ENCODE data around the gene PCDHGA2. TPM values are rescaled to one million over a fixed set of nuclear protein-coding genes. Genes with fewer than 3 reads are reported as not detected.
"Not testable (repeated sequence)": the region's sequence is repeated elsewhere in the genome, so short reads cannot be mapped to it uniquely, and the experiment has no call there.

PCDHGA2 gene
- total and polyA plus RNA-seq, 2 experiments from 2014 or later: 0.45 to 1.0 TPM

GRCh38 chr5:141375444-141376155 is 37.0 kb downstream of the PCDHGA2 start:
- not testable (repeated sequence) for H3K27me3 Mint-ChIP-seq (ENCODE audit: insufficient read depth, low read depth, poor library complexity); H3K4me2 ChIP-seq
- peaks cover 60% of the 10 kb centered on the region for H3K36me3 Mint-ChIP-seq (ENCODE audit: low read depth)

GRCh38 chr5:141382469-141383294 is 44.1 kb downstream of the PCDHGA2 start, which contains the start of gene PCDHGA7:
Gene PCDHGA7, plus strand, starts transcription at chr5:141382742. Its CDS starts 158 bp downstream, at chr5:141382900.
- Mint-ChIP-seq H3K27me3 (ENCODE audit: insufficient read depth, low read depth, poor library complexity) (peaks cover 10% of the 10 kb centered on the region), H3K27ac (peak within 1 kb of the TSS; percentile 90), H3K4me3 (peak within 1 kb of the TSS; percentile 85), H3K4me1 (no peaks in the 10 kb centered on the region), H3K36me3 (ENCODE audit: low read depth) (peaks cover 44% of the 10 kb centered on the region), H3K9me3 (peaks cover 58% of the 10 kb centered on the region)
- Histone ChIP-seq H3K4me1 (ENCODE audit: insufficient read depth) (no peaks in the 10 kb centered on the region), H3K4me2 (no peak within 1 kb of the TSS), H4K20me1 (replicated peaks; ENCODE audit: insufficient read depth) (no peaks in the 10 kb centered on the region), H3K4me3 (no peak within 1 kb of the TSS), H3K27me3 (ENCODE audit: insufficient read depth) (no peaks in the 10 kb centered on the region), H3K36me3 (ENCODE audit: insufficient read depth) (no peaks in the 10 kb centered on the region), H3K79me2 (replicated peaks; ENCODE audit: insufficient read depth) (no peaks in the 10 kb centered on the region), H3F3A (replicated peaks; ENCODE audit: low read depth) (no peaks in the 10 kb centered on the region), H2AFZ (no peak within 1 kb of the TSS), H3K9me2 (ENCODE audit: insufficient read depth) (no peaks in the 10 kb centered on the region), H3K27ac (ENCODE audit: low read depth) (no peak within 1 kb of the TSS)
- DNase-seq (ENCODE audit: low spot score): no peak
- peak; percentile 73 for ATAC-seq
- TF ChIP-seq ETS1 (IDR thresholded peaks at IDR 0.05): no peak
- TF ChIP-seq CREB1 (CRISPR knock-in tag; IDR thresholded peaks at IDR 0.05; ENCODE audit: low read depth): no peak
- no peak for TF ChIP-seq CTCF (conservative IDR thresholded peaks at IDR 0.05; ENCODE audit: low read depth in 2 of 2)
- TF ChIP-seq ZNF462 (CRISPR knock-in tag; IDR thresholded peaks at IDR 0.05): no peak

More at GRCh38 chr5:141375444-141376155, 37.0 kb downstream of the PCDHGA2 start:
- peaks cover 64% of the 10 kb centered on the region for H3K9me3 Mint-ChIP-seq
- not testable (repeated sequence) for H3K9me2 ChIP-seq (ENCODE audit: insufficient read depth); H3F3A ChIP-seq (replicated peaks; ENCODE audit: low read depth); H3K27ac ChIP-seq (ENCODE audit: low read depth); H3K4me1 ChIP-seq (ENCODE audit: insufficient read depth); H3K4me3 ChIP-seq; H3K4me1 Mint-ChIP-seq; H4K20me1 ChIP-seq (replicated peaks; ENCODE audit: insufficient read depth); ATAC-seq; H3K27me3 ChIP-seq (ENCODE audit: insufficient read depth); H3K36me3 ChIP-seq (ENCODE audit: insufficient read depth); H2AFZ ChIP-seq; H3K79me2 ChIP-seq (replicated peaks; ENCODE audit: insufficient read depth); H3K4me3 Mint-ChIP-seq; H3K27ac Mint-ChIP-seq
- TF ChIP-seq CTCF (conservative IDR thresholded peaks at IDR 0.05; ENCODE audit: low read depth in 2 of 2): peak; percentile 50 to 51
- peak; percentile 34 for DNase-seq (ENCODE audit: low spot score)

Data from GM23338 (cell line).